ENCODE results near the gene TMEM250. TPM values are rescaled to one million over a fixed set of nuclear protein-coding genes. Genes with fewer than 3 reads are reported as not detected.

Gene TMEM250
- total and polyA plus RNA-seq, 2 of the 4 experiments (the other 2 are of a cell fraction) = 14.0 to 17.5 TPM

- peaks cover 52% of the 10 kb centered on the region for H3K27me3 ChIP-seq (ENCODE audit: control insufficient read depth, insufficient read depth, low read length)
- no peak overlapping the region for H2AK9ac ChIP-seq (replicated peaks; ENCODE audit: low read depth, low read length, poor library complexity)
- H2BK20ac ChIP-seq (ENCODE audit: low read depth, low read length) = no peak overlapping the region
- dilution Hi-C loops (cut with HindIII; ENCODE audit: low sequenced_read_pairs, unreplicated experiment) = no loop called here
- H3K9me3 ChIP-seq (ENCODE audit: control insufficient read depth, insufficient read depth, low read length) = no peaks in the 10 kb centered on the region; the same call in 1 of the 2 replicates
- H3K56ac ChIP-seq (ENCODE audit: extremely low read depth, insufficient read depth, low read length) = no peak overlapping the region
- peaks cover 1% of the 10 kb centered on the region; the same call in 1 of the 2 replicates for H3K4me1 ChIP-seq (ENCODE audit: control insufficient read depth, insufficient read depth, low read length)
- ATAC-seq (ENCODE audit: low read depth) = no peak
- DNase-seq = no peak
- H3K4ac ChIP-seq (ENCODE audit: low read depth, low read length) = no peak overlapping the region
- H3K4me2 ChIP-seq (ENCODE audit: low read depth, low read length) = no peak overlapping the region
- peaks cover 0 to 7% of the 10 kb centered on the region in 2 experiments; a peak in 1 of 4 replicates for H3K79me1 ChIP-seq (ENCODE audit: low read depth in 1 of 2, low read length in 2 of 2)
- H3K27ac ChIP-seq (ENCODE audit: insufficient read depth, low read length) = no peak overlapping the region
- H3K9ac ChIP-seq (ENCODE audit: low read depth, low read length) = no peak overlapping the region
- H2BK120ac ChIP-seq (ENCODE audit: low read depth, low read length) = no peak overlapping the region
- H2AFZ ChIP-seq (replicated peaks; ENCODE audit: low read length, poor library complexity) = no peak overlapping the region
- H2AK5ac ChIP-seq (ENCODE audit: low read depth, low read length) = no peak overlapping the region
- in situ Hi-C loops (cut with MboI; ENCODE audit: low sequenced_read_pairs) = loop anchor here (5.0 to 10.0 kb wide), 2 partner anchors 163 to 420 kb away; partner anchors contain the start of genes KCNT1 and UBAC1
- H4K91ac ChIP-seq (ENCODE audit: insufficient read depth, low read depth, low read length) = no peak overlapping the region
- H3K23ac ChIP-seq (ENCODE audit: low read depth, low read length) = no peak overlapping the region
- H2BK5ac ChIP-seq (ENCODE audit: low read depth, low read length, poor library complexity, severe bottlenecking) = no peak overlapping the region
- intact Hi-C loops (cut with micrococcal nuclease) = loop anchor here (5.0 kb wide), 2 partner anchors 328 to 523 kb away; no protein-coding TSS in a partner anchor
- no peaks in the 10 kb centered on the region for H3K36me3 ChIP-seq (ENCODE audit: control insufficient read depth, insufficient read depth, low read length)
- H3K4me3 ChIP-seq (ENCODE audit: insufficient read depth, low read depth, low read length) = no peak overlapping the region
- H4K20me1 ChIP-seq (ENCODE audit: insufficient read depth, low read length) = peaks cover 7% of the 10 kb centered on the region; the same call in 1 of the 2 replicates
- H4K5ac ChIP-seq (ENCODE audit: low read depth, low read length) = no peak overlapping the region
- no peak overlapping the region for H4K8ac ChIP-seq (ENCODE audit: low read depth in 2 of 2, low read length in 2 of 2)
- POLR2A ChIA-PET (ENCODE audit: unreplicated experiment) = no interaction called here
- WGBS, 2 experiments (ENCODE audit: extremely low coverage in 2 of 2, insufficient read length in 1 of 2) = no CpG with 5 or more reads among the region's 2 CpGs
- H3K18ac ChIP-seq (ENCODE audit: low read depth, low read length) = no peak overlapping the region
- H3K14ac ChIP-seq (replicated peaks; ENCODE audit: low read depth, low read length) = no peak overlapping the region
- CTCF ChIA-PET = no interaction called here
- H3K9me1 ChIP-seq (ENCODE audit: insufficient read depth, low read length) = no peaks in the 10 kb centered on the region
- TF ChIP-seq CHD1 (IDR thresholded peaks at IDR 0.05; ENCODE audit: low read depth, low read length) (no peak), USF2 (IDR thresholded peaks at IDR 0.05; ENCODE audit: low read depth, low read length) (no peak), RCOR1 (IDR thresholded peaks at IDR 0.05; ENCODE audit: insufficient replicate concordance, low read length) (no peak), CEBPB (IDR thresholded peaks at IDR 0.05; ENCODE audit: low read depth, low read length) (no peak), POLR2A (IDR thresholded peaks at IDR 0.05; ENCODE audit: low read depth, low read length) (no peak), RAD21 (IDR thresholded peaks at IDR 0.05; ENCODE audit: low read length) (no peak), MAZ (IDR thresholded peaks at IDR 0.05; ENCODE audit: borderline replicate concordance, low read depth, low read length) (no peak), CTCF (conservative IDR thresholded peaks at IDR 0.05; ENCODE audit: low read depth, low read length) (no peak), BHLHE40 (IDR thresholded peaks at IDR 0.05; ENCODE audit: low read depth, low read length) (no peak), MXI1 (IDR thresholded peaks at IDR 0.05; ENCODE audit: borderline replicate concordance, low read depth, low read length) (no peak), MAFK (IDR thresholded peaks at IDR 0.05; ENCODE audit: low read depth, low read length) (no peak)
- TF ChIP-seq, protein P1, sequence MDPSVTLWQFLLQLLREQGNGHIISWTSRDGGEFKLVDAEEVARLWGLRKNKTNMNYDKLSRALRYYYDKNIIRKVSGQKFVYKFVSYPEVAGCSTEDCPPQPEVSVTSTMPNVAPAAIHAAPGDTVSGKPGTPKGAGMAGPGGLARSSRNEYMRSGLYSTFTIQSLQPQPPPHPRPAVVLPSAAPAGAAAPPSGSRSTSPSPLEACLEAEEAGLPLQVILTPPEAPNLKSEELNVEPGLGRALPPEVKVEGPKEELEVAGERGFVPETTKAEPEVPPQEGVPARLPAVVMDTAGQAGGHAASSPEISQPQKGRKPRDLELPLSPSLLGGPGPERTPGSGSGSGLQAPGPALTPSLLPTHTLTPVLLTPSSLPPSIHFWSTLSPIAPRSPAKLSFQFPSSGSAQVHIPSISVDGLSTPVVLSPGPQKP (IDR thresholded peaks at IDR 0.05; ENCODE audit: borderline replicate concordance, low read depth, low read length) = no peak
- no peak overlapping the region for H2BK15ac ChIP-seq (ENCODE audit: low read depth, low read length)
- BruUV-seq (replicated peaks) = no TSS peak
Observed at GRCh38 chr9:136124976-136125692, 6.5 kb upstream of the TMEM250 start.

Measured in IMR-90 (cell line).